ENCODE measurements around the gene ATP1B2.
A peak's percentile ranks its signal among the peaks of the same experiment; 100 is the strongest.

The ATP1B2 gene

DNA sequence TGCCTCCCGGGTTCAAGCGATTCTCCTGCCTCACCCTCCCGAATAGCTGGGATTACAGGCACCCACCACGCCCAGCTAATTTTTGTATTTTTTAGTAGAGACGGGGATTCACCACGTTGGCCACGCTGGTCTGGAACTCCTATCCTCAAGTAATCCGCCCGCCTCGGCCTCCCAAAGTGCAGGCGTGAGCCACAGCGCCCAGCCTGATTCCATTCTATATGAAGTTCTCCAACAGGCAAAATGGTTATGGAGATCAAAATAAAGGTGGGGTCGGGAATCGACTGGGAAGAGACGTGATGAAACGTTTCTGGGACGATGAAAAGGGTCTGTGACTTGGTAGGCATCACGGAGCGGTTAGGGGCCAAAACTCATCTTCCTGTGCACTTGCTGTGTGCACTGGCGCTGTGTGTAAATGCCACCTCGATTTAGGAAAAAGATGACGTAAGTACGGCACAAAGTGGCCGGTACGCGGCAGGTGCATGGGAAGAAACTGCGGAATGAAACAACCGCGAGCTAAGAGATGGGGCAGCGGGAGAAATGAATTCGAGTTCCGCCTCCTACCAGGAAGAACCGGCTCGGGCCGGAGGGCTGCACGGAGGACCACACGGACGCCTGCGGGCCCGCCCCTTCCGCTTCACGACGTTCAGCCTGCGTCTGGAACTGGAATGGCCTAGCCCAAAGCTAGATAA is 35.0 kb downstream of the ATP1B2 start:
- peak; percentile 78 for DNase-seq (ENCODE audit: low read depth)

DNA sequence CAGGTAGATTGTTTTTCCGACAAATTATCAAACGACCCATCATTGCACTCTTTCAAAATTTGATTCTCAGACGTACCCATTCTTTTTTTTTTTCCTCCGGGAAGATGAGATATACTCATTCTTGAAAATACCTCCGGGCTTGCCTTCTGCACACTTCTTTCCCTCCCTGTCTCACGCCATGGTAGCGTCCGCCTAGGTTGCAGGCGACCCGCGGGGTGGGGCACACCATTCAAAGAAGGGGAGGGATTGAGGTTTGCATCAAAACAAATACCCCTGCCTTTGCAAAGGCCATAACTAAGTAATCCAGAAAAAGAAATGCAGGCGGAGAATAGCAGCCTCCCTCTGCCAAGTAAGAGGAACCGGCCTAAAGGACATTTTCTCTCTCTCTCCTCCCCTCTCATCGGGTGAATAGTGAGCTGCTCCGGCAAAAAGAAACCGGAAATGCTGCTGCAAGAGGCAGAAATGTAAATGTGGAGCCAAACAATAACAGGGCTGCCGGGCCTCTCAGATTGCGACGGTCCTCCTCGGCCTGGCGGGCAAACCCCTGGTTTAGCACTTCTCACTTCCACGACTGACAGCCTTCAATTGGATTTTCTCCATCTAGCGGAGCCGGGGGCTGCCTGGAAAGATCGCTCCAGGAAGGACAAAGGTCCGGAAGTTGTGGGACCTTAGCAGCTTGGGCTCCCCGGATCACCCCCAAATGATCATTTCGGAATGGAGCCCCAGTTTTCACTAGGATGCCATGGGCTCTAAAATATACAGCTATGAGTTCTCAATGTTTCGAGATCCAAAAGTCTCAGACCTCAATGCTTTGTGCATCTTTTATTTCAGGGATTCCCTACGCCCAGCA is 35.7 kb downstream of the ATP1B2 start:
- peak; percentile 65 for DNase-seq (ENCODE audit: low read depth)

GRCh38 chr17:7687072-7687907 is 36.6 kb downstream of the ATP1B2 start, which contains the start of gene TP53:
TSS of gene TP53 (minus strand) at chr17:7687490. CDS start at chr17:7676594, 10,896 bp downstream.
- DNase-seq (ENCODE audit: low read depth) = peak; percentile 75

DNA sequence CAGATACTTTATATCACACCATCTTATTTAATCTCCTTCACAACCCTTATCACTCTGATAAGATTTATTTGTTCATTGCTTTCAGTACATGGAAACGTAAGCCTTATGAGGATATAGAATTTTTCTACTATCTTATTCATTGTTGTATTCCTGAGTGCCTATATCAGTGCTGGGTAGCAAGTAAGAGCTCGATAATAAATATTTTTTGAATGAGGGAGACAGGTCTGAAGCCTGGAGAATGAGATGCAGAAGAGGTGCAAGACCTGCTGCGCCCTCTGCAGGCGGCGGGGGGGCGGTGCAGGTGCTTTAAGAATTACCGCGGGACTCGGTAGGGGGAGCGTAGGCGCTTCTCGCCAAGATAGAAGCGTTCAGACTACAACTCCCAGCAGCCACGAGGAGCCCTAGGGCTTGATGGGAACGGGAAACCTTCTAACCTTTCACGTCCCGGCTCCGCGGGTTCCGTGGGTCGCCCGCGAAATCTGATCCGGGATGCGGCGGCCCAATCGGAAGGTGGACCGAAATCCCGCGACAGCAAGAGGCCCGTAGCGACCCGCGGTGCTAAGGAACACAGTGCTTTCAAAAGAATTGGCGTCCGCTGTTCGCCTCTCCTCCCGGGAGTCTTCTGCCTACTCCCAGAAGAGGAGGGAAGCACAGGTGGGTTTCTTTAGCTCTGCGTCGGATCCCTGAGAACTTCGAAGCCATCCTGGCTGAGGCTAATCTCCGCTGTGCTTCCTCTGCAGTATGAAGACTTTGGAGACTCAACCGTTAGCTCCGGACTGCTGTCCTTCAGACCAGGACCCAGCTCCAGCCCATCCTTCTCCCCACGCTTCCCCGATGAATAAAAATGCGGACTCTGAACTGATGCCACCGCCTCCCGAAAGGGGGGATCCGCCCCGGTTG is 37.4 kb downstream of the ATP1B2 start, which contains the start of gene WRAP53:
TSS of gene WRAP53 (plus strand) at position 570 of the 900 bp plus-strand sequence. CDS start at position 742, 172 bp downstream.
- peak; percentile 91 for DNase-seq (ENCODE audit: low read depth)

DNA sequence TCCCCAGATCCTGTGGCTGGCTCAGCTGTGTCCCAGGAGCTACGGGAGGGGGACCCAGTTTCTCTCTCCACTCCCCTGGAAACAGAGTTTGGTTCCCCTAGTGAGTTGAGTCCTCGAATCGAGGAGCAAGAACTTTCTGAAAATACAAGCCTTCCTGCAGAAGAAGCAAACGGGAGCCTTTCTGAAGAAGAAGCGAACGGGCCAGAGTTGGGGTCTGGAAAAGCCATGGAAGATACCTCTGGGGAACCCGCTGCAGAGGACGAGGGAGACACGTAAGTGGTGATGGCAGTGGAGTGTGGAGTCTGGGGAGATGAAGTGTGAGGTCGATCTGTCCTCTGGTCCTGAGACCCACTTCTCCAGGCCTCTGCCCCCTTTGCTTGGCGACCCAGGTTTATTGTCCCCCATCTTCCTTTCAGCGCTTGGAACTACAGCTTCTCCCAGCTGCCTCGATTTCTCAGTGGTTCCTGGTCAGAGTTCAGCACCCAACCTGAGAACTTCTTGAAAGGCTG is 38.1 kb downstream of the ATP1B2 start:
- no peak for DNase-seq (ENCODE audit: low read depth)

DNA sequence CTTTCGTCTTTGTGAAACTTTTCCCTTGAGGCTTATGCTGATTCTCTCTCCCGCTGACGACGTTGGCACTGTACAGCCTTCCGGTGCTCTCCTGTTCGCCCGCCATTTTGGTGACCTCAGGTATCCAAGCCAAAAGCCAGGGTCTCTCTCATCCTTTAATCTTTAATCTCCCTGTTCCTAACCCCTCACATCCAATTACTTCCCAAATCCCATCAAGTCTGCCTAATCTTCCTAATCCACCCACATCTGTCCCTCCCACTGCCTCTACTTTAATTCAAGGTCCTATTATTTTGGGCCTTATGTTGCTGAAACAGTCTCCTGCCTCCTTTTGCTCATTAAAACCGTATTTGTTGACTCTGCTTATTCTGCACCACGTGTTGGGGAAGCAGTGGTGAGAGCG is 44.9 kb downstream of the ATP1B2 start:
- no peak for DNase-seq (ENCODE audit: low read depth)

GRCh38 chr17:7697828-7698588 is 47.3 kb downstream of the ATP1B2 start:
- no peak for DNase-seq (ENCODE audit: low read depth)

DNA sequence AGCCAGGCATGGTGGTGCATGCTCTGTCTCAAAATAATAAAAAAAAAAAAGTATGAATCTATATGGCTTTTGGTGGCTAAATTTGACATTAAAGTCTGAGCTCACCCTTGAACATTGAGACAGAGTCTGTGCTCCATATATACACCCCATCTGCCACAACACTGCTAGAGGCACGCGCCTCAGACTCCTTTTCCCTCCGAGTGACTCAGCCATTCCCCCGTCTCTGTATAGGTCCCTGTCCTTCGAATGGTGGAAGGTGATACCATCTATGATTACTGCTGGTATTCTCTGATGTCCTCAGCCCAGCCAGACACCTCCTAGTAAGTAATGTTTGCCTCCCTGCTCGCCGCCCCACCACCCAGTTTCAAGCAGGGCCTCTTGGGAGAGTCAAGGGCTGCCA is 49.8 kb downstream of the ATP1B2 start:
- DNase-seq (ENCODE audit: low read depth) = no peak

DNA sequence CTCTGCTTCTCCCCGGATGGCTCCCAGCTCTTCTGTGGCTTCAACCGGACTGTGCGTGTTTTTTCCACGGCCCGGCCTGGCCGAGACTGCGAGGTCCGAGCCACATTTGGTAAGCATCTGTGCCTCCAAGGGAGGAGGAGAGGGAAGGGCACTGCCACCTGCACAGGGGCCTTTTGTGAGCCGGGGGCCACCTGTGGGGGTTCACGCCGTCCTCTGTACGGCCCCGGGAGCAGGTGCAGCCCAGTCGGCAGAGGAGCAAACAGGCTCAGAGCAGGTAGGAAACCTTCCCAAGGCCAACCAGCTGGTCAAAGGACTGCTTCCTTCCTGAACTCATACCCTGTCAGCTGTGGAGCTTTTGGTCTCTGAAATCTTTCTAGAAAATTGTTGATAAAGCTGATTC is 51.0 kb downstream of the ATP1B2 start:
- DNase-seq (ENCODE audit: low read depth) = no peak

DNA sequence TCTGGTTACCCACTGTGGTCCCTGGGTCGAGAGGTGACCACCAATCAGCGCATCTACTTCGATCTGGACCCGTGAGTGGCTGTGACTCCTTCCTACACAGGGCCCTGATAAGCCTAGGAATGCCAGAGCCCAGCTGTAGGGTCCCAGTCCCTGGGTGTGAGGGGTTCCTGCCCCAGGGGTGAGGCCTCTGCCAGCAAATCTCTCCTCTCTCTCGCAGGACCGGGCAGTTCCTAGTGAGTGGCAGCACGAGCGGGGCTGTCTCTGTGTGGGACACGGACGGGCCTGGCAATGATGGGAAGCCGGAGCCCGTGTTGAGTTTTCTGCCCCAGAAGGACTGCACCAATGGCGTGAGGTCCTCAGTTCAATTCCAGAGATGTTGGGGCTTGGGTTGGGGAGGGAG is 52.0 kb downstream of the ATP1B2 start:
- no peak for DNase-seq (ENCODE audit: low read depth)

DNA sequence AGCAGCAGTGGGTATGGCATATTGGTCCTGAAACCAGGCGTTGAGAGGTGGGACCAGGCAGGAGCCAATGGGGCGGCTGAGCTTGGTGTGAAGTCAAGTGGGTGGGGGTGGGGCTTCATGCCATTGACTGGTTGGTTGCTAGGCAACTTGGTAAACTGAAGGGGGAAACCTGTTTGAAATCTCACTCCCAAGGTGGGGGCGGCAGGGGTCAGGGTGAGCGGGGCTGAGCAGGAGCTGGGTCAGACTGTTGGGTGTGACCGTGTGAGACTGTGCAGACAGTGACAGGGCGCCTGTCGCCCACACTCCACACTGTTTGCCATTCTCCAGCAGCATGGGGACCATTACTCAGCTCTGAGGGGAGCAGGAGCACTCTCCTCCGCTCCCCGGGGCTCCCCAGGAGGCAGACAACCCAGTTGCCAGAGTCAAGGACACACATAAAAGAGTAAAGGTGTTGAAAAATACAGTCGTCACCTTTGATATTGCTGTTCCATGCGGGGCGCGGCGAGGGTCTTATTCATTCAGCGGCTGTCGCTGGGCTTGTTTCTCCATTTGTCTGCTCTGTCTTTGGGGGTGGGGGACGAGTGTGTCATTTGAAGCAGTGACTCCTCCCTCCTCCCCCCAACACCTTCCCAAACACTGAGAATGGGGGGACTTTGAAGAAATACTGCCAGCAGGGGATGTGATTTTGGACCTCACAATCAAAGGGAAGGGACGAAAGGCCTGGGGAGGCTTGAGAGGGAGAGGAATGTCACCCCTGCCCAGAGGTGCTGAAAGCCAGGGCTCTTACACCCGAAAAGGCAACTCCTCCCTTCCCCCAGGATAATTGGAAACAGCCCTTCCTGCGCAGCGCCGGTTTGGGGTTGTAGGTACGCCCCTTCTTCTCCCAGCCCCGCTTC is 53.1 kb downstream of the ATP1B2 start:
- DNase-seq (ENCODE audit: low read depth) = no peak

- DNase-seq (ENCODE audit: low read depth) = no peak
Measured at GRCh38 chr17:7704601-7705268, 54.0 kb downstream of the ATP1B2 start, which contains the start of gene EFNB3. TSS of gene EFNB3 (plus strand) at chr17:7705202. CDS start at chr17:7705599, 397 bp downstream.

DNA sequence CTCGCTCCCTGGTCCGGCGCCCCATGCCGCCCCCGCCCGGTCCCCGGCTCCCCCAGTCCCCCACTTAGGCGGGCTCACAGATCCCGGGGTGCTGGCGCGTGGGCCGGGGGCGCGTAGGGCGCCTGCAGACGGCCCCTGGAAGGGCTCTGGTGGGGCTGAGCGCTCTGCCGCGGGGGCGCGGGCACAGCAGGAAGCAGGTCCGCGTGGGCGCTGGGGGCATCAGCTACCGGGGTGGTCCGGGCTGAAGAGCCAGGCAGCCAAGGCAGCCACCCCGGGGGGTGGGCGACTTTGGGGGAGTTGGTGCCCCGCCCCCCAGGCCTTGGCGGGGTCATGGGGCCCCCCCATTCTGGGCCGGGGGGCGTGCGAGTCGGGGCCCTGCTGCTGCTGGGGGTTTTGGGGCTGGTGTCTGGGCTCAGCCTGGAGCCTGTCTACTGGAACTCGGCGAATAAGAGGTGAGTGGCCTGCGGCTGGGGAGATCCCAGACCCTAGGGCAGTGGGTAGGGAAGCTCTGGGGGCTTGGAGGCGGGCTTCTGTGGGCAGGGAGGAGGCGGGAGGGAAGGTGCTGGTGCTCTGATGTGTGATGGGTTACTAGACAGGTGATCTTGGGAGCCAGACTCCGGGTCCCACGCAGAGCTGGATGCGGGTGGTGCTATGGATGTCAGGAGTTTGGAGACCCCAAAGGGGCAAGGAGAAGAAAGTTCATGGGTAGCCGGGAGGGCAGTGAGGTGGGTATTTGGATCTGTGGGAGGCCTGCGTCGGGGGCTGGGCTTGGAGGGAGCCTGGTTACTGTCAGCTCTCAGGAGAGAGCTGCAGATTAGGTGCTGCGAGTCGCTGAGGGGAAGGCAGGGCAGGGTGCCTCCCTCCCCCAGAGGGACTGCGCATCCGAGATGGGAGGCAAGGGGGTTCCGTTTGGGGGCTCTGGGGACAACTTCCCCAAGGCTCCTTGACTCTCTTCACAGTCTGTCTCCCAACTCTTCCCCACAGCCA is 54.8 kb downstream of the ATP1B2 start:
- DNase-seq (ENCODE audit: low read depth) = no peak

DNA sequence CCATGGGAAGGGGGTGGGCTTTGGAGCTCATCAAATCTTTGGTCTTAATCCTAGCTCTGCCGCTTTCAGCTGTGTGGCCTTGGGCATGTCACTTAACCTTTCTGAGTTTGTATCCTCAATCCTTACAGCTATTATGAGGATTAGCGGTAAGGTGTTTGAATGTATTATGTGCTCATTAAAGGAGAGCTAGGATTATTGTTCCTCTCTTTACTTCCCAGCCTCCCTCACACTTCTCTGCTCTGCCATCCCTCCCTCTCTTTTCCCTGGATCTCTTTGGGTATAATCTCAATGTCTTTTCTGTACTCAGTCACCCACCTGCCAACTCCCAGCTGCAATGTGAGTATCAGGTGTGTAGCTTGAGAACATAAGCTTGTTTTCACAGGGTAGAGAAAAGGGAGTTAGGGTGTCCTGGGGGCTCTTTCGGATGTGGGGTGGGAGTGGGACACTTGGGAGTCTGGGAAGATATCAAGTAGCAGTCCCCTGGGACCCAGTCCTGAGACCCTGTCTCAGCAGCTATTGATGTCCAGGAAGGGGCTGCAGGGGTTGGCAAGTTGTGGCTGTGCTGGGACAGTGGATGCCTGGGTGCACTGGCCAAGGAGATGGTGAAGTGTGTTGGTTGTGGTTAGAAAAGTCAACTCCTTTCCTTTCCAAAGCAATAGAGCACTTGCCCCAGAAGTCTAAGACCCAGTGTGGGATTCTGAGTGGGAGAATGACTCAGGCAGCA is 56.1 kb downstream of the ATP1B2 start:
- no peak for DNase-seq (ENCODE audit: low read depth)

All from stimulated activated CD8-positive, alpha-beta memory T cell treated with anti-CD3 and anti-CD28 coated beads, Interleukin-12 subunit alpha, Interleukin-12 subunit beta, amount 100 ng/mL, for 4 hours (primary cell).